ENCODE results near the gene SMARCAL1. TPM values are rescaled to one million over a fixed set of nuclear protein-coding genes. Genes with fewer than 3 reads are reported as not detected.

The SMARCAL1 gene
- total RNA-seq, 4 donors from 2014 or later, result 27.3 to 76.7 (median 34.4) TPM

- Histone ChIP-seq H3K36me3 (no peaks in the 10 kb centered on the region), H3K27ac (no peak overlapping the region)
- no peak for TF ChIP-seq POLR2A (IDR thresholded peaks at IDR 0.05)
- no peak for TF ChIP-seq CTCF (IDR thresholded peaks at IDR 0.05)
Observed at GRCh38 chr2:216490061-216490460, 77.8 kb downstream of the SMARCAL1 start.

GRCh38 chr2:216491793-216492596 is 79.7 kb downstream of the SMARCAL1 start:
- Histone ChIP-seq H3K9me3 (no peaks in the 10 kb centered on the region), H3K27me3 (no peaks in the 10 kb centered on the region), H3K4me1 (no peaks in the 10 kb centered on the region), H3K4me3 (no peak overlapping the region), H3K36me3 (no peaks in the 10 kb centered on the region), H3K27ac (no peak overlapping the region)
- TF ChIP-seq POLR2A (IDR thresholded peaks at IDR 0.05), result no peak
- TF ChIP-seq CTCF (IDR thresholded peaks at IDR 0.05), result no peak
- peak in 1 of 3 donors; percentile 52 for DNase-seq

More at GRCh38 chr2:216490061-216490460, 77.8 kb downstream of the SMARCAL1 start:
- DNase-seq, result no peak
- no peaks in the 10 kb centered on the region for H3K4me1 ChIP-seq
- H3K9me3 ChIP-seq, result no peaks in the 10 kb centered on the region
- H3K27me3 ChIP-seq, result no peaks in the 10 kb centered on the region
- H3K4me3 ChIP-seq, result no peak overlapping the region

GRCh38 chr2:216492597-216493333 is 80.5 kb downstream of the SMARCAL1 start:
- DNase-seq, result no peak
- TF ChIP-seq CTCF (IDR thresholded peaks at IDR 0.05) (no peak), POLR2A (IDR thresholded peaks at IDR 0.05) (no peak)

GRCh38 chr2:216493334-216493685 is 81.0 kb downstream of the SMARCAL1 start:
- Histone ChIP-seq H3K27me3 (no peaks in the 10 kb centered on the region), H3K4me3 (no peak overlapping the region), H3K9me3 (no peaks in the 10 kb centered on the region), H3K4me1 (peaks cover 0 to 6% (median 0%) of the 10 kb centered on the region in 4 donors), H3K36me3 (no peaks in the 10 kb centered on the region), H3K27ac (no peak overlapping the region)
- TF ChIP-seq CTCF (IDR thresholded peaks at IDR 0.05) (no peak), POLR2A (IDR thresholded peaks at IDR 0.05) (no peak)
- DNase-seq, result no peak

More at GRCh38 chr2:216492597-216493333, 80.5 kb downstream of the SMARCAL1 start:
- Histone ChIP-seq H3K4me3 (no peak overlapping the region), H3K27ac (no peak overlapping the region), H3K27me3 (no peaks in the 10 kb centered on the region), H3K36me3 (no peaks in the 10 kb centered on the region), H3K4me1 (peaks cover 0 to 2% (median 0%) of the 10 kb centered on the region in 4 donors), H3K9me3 (no peaks in the 10 kb centered on the region)

GRCh38 chr2:216495656-216496055 is 83.4 kb downstream of the SMARCAL1 start:
- H3K36me3 ChIP-seq, result peaks cover 0 to 9% (median 0%) of the 10 kb centered on the region in 3 donors
- peaks cover 0 to 21% (median 3%) of the 10 kb centered on the region in 4 donors for H3K4me1 ChIP-seq
- TF ChIP-seq POLR2A (IDR thresholded peaks at IDR 0.05) (no peak), CTCF (IDR thresholded peaks at IDR 0.05) (no peak)
- no peaks in the 10 kb centered on the region for H3K9me3 ChIP-seq
- H3K27ac ChIP-seq, result no peak overlapping the region
- DNase-seq, result no peak
- H3K27me3 ChIP-seq, result no peaks in the 10 kb centered on the region
- H3K4me3 ChIP-seq, result no peak overlapping the region

All from Peyer's patch (tissue), 4 donors.